GM23338 (cell line): ENCODE results near the gene FAM111A. TPM values are rescaled to one million over a fixed set of nuclear protein-coding genes. Genes with fewer than 3 reads are reported as not detected.

ENCODE experiments used
- ATAC-seq: fragments of 200-7000 bp; cut with Tn5 transposase; 3 replicates; pipeline ENCODE4 v1.9.1; 2020
- DNase-seq: peaks from one replicate; pipeline ENCODE4 v3.0.0-alpha.2; 2015; ENCODE audit warnings: low spot score
- H2AFZ ChIP-seq: fragments of 200-600 bp; sonication (generic); 2 replicates; pipeline ENCODE4 v1.8.0; 2016; ENCODE audit warnings: antibody characterized with exemption, mild to moderate bottlenecking, moderate library complexity
- H3F3A ChIP-seq: fragments of 200-600 bp; sonication (generic); replicated peaks from 2 replicates; pipeline ENCODE4 v1.8.0; 2017; ENCODE audit warnings: antibody characterized with exemption, mixed run types, low read depth
- H3K27ac ChIP-seq: fragments of 200-600 bp; sonication (generic); 2 replicates; pipeline ENCODE4 v1.6.1; 2016; ENCODE audit warnings: low read depth
- H3K27me3 ChIP-seq: fragments of 200-600 bp; sonication (generic); 2 replicates; pipeline ENCODE4 v1.8.0; 2016; ENCODE audit warnings: mild to moderate bottlenecking, mixed run types, moderate library complexity; ENCODE audit not compliant: insufficient read depth
- H3K36me3 ChIP-seq: fragments of 200-600 bp; sonication (generic); 2 replicates; pipeline ENCODE4 v1.8.0; 2016; ENCODE audit warnings: mild to moderate bottlenecking; ENCODE audit not compliant: insufficient read depth
- H3K4me1 ChIP-seq: fragments of 200-600 bp; sonication (generic); 2 replicates; pipeline ENCODE4 v1.8.0; 2016; ENCODE audit warnings: mild to moderate bottlenecking, moderate library complexity; ENCODE audit not compliant: insufficient read depth
- H3K4me2 ChIP-seq: fragments of 200-600 bp; sonication (generic); 2 replicates; pipeline ENCODE4 v1.7.1; 2017; ENCODE audit warnings: mixed run types
- H3K4me3 ChIP-seq: fragments of 200-600 bp; sonication (generic); 2 replicates; pipeline ENCODE4 v1.6.1; 2016; ENCODE audit warnings: mixed run types
- H3K79me2 ChIP-seq: fragments of 200-600 bp; sonication (generic); replicated peaks from 2 replicates; pipeline ENCODE4 v1.8.0; 2017; ENCODE audit warnings: mild to moderate bottlenecking; ENCODE audit not compliant: insufficient read depth
- H3K9me2 ChIP-seq: fragments of 200-600 bp; sonication (generic); 2 replicates; pipeline ENCODE4 v1.8.0; 2017; ENCODE audit not compliant: insufficient read depth
- H4K20me1 ChIP-seq: fragments of 200-600 bp; sonication (generic); replicated peaks from 2 replicates; pipeline ENCODE4 v1.8.0; 2017; ENCODE audit warnings: mild to moderate bottlenecking; ENCODE audit not compliant: insufficient read depth
- H3K27ac Mint-ChIP-seq: 2 replicates; pipeline ENCODE4 v1.8.0; 2020; ENCODE audit warnings: inconsistent platforms, mild to moderate bottlenecking, moderate library complexity, mixed read lengths
- H3K27me3 Mint-ChIP-seq: 3 replicates; pipeline ENCODE4 v1.8.0; 2022; ENCODE audit warnings: low read depth, mild to moderate bottlenecking, moderate library complexity, mixed read lengths, inconsistent platforms; ENCODE audit not compliant: insufficient read depth, poor library complexity
- H3K36me3 Mint-ChIP-seq: 3 replicates; pipeline ENCODE4 v1.8.0; 2021; ENCODE audit warnings: low read depth, mild to moderate bottlenecking, inconsistent platforms, moderate library complexity, mixed read lengths
- H3K4me1 Mint-ChIP-seq: 3 replicates; pipeline ENCODE4 v1.8.0; 2020; ENCODE audit warnings: mild to moderate bottlenecking, inconsistent platforms, mixed read lengths
- H3K4me3 Mint-ChIP-seq: 3 replicates; pipeline ENCODE4 v1.8.0; 2021; ENCODE audit warnings: moderate library complexity, mild to moderate bottlenecking, inconsistent platforms, mixed read lengths
- H3K9me3 Mint-ChIP-seq: 3 replicates; pipeline ENCODE4 v1.8.0; 2020; ENCODE audit warnings: moderate library complexity, mild to moderate bottlenecking, inconsistent platforms, mixed read lengths
- EZH2 ChIP-seq: fragments of 200-600 bp; sonication (generic); IDR thresholded peaks from one replicate; pipeline ENCODE4 v1.8.0; 2017; ENCODE audit warnings: antibody characterized with exemption, mild to moderate bottlenecking, low read depth; ENCODE audit not compliant: unreplicated experiment
- EZH2phosphoT487 ChIP-seq: fragments of 200-600 bp; sonication (generic); IDR thresholded peaks from one replicate; pipeline ENCODE4 v1.8.1; 2018; ENCODE audit warnings: antibody characterized with exemption; ENCODE audit not compliant: unreplicated experiment
- JUNB ChIP-seq: IDR thresholded peaks from one replicate; pipeline ENCODE4 v1.6.1; 2016; ENCODE audit warnings: antibody characterized with exemption; ENCODE audit not compliant: unreplicated experiment
- NANOG ChIP-seq: IDR thresholded peaks from 2 replicates; pipeline ENCODE4 v1.6.1; 2016; ENCODE audit warnings: antibody characterized with exemption, borderline replicate concordance
- POLR2AphosphoS5 ChIP-seq: IDR thresholded peaks from 2 replicates; pipeline ENCODE4 v1.6.1; 2016; ENCODE audit warnings: antibody characterized with exemption, low read depth
- STAT1 ChIP-seq: IDR thresholded peaks from one replicate; pipeline ENCODE4 v1.6.1; 2016; ENCODE audit warnings: antibody characterized with exemption; ENCODE audit not compliant: unreplicated experiment
- ZNF114 ChIP-seq: fragments of 250-450 bp; sonication (Bioruptor Pico); IDR thresholded peaks from 2 replicates; pipeline ENCODE4 v1.5.0; 2020; ENCODE audit warnings: mild to moderate bottlenecking, moderate library complexity
- ZNF331 ChIP-seq: fragments of 250-450 bp; sonication (Bioruptor Pico); IDR thresholded peaks from 2 replicates; pipeline ENCODE4 v1.5.0; 2020; ENCODE audit warnings: low read depth, mild to moderate bottlenecking, moderate library complexity
- polyA plus RNA-seq: library from polyadenylated mRNA; unstranded; fragments of >200 nt; fragmentation: Nextera tagmentation; extraction: Ambion mirVana; gene quantifications from 2 replicates; pipeline ENCODE4 v1.2.1, GENCODE V29; 2016
- total RNA-seq: library from RNA; depleted of rRNA; stranded (reverse); fragments of >200 nt; shearing (Covaris generic); gene quantifications from 2 replicates; pipeline ENCODE4 v1.2.3, GENCODE V29; 2014
- TF ChIP-seq, protein P1 (sequence below): fragments of 250-450 bp; sonication (Bioruptor Pico); IDR thresholded peaks from 2 replicates; pipeline ENCODE4 v1.5.0; 2020; ENCODE audit warnings: mild to moderate bottlenecking, moderate library complexity
- TF ChIP-seq, protein P2 (sequence below), 2 experiments: fragments of 200-600 bp in 1 of 2; sonication (generic) in 1 of 2; conservative IDR thresholded peaks; 2 replicates each; pipeline versions ENCODE4 v1.5.1 to v1.6.1; 2016 to 2017; ENCODE audit warnings: antibody characterized with exemption in 2 of 2, low read depth in 2 of 2, mild to moderate bottlenecking in 2 of 2, moderate library complexity in 1 of 2
- TF ChIP-seq, protein P3 (sequence below): IDR thresholded peaks from one replicate; pipeline ENCODE4 v1.6.1; 2018; ENCODE audit warnings: antibody characterized with exemption; ENCODE audit not compliant: unreplicated experiment

The FAM111A gene
- total and polyA plus RNA-seq, 2 experiments from 2014 or later: 23.0 to 38.1 TPM

DNA sequence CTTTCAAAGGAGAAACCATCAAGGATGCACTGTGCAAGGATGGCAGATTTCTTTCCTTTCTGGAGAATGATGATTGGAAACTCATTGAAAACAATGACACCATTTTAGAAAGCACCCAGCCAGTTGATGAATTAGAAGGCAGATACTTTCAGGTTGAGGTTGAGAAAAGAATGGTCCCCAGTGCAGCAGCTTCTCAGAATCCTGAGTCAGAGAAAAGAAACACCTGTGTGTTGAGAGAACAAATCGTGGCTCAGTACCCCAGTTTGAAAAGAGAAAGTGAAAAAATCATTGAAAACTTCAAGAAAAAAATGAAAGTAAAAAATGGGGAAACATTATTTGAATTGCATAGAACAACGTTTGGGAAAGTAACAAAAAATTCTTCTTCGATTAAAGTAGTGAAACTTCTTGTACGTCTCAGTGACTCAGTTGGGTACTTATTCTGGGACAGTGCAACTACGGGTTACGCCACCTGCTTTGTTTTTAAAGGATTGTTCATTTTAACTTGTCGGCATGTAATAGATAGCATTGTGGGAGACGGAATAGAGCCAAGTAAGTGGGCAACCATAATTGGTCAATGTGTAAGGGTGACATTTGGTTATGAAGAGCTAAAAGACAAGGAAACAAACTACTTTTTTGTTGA is 9.8 kb downstream of the FAM111A start (continued):
- TF ChIP-seq, protein P1, sequence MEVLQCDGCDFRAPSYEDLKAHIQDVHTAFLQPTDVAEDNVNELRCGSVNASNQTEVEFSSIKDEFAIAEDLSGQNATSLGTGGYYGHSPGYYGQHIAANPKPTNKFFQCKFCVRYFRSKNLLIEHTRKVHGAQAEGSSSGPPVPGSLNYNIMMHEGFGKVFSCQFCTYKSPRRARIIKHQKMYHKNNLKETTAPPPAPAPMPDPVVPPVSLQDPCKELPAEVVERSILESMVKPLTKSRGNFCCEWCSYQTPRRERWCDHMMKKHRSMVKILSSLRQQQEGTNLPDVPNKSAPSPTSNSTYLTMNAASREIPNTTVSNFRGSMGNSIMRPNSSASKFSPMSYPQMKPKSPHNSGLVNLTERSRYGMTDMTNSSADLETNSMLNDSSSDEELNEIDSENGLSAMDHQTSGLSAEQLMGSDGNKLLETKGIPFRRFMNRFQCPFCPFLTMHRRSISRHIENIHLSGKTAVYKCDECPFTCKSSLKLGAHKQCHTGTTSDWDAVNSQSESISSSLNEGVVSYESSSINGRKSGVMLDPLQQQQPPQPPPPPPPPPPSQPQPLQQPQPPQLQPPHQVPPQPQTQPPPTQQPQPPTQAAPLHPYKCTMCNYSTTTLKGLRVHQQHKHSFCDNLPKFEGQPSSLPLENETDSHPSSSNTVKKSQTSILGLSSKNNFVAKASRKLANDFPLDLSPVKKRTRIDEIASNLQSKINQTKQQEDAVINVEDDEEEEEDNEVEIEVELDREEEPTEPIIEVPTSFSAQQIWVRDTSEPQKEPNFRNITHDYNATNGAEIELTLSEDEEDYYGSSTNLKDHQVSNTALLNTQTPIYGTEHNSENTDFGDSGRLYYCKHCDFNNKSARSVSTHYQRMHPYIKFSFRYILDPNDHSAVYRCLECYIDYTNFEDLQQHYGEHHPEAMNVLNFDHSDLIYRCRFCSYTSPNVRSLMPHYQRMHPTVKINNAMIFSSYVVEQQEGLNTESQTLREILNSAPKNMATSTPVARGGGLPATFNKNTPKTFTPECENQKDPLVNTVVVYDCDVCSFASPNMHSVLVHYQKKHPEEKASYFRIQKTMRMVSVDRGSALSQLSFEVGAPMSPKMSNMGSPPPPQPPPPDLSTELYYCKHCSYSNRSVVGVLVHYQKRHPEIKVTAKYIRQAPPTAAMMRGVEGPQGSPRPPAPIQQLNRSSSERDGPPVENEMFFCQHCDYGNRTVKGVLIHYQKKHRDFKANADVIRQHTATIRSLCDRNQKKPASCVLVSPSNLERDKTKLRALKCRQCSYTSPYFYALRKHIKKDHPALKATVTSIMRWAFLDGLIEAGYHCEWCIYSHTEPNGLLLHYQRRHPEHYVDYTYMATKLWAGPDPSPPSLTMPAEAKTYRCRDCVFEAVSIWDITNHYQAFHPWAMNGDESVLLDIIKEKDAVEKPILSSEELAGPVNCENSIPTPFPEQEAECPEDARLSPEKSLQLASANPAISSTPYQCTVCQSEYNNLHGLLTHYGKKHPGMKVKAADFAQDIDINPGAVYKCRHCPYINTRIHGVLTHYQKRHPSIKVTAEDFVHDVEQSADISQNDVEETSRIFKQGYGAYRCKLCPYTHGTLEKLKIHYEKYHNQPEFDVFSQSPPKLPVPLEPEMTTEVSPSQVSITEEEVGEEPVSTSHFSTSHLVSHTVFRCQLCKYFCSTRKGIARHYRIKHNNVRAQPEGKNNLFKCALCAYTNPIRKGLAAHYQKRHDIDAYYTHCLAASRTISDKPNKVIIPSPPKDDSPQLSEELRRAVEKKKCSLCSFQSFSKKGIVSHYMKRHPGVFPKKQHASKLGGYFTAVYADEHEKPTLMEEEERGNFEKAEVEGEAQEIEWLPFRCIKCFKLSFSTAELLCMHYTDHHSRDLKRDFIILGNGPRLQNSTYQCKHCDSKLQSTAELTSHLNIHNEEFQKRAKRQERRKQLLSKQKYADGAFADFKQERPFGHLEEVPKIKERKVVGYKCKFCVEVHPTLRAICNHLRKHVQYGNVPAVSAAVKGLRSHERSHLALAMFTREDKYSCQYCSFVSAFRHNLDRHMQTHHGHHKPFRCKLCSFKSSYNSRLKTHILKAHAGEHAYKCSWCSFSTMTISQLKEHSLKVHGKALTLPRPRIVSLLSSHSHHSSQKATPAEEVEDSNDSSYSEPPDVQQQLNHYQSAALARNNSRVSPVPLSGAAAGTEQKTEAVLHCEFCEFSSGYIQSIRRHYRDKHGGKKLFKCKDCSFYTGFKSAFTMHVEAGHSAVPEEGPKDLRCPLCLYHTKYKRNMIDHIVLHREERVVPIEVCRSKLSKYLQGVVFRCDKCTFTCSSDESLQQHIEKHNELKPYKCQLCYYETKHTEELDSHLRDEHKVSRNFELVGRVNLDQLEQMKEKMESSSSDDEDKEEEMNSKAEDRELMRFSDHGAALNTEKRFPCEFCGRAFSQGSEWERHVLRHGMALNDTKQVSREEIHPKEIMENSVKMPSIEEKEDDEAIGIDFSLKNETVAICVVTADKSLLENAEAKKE (CRISPR knock-in tag): no peak

DNA sequence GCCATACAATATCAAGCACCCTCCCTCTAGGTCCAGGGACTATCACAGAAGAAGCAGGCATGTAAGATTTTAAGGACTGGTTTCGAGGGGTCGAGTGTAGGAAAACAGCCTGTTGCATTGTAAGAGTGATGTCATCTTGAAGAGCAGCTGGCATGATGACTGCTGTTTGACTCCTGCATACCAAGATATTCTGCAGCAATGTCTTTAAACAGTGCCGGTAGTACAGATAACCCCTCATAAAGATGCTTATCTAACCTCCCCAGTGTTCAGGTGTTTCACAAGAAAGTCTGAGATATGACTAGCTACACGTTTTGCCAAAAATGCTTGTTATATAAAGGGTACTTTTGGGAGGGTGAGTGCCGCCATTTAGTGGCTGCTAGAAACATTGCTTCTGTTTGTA is 12.0 kb downstream of the FAM111A start:
- no peak overlapping the region for H3K4me3 ChIP-seq
- H3F3A ChIP-seq: no peaks in the 10 kb centered on the region
- H3K27me3 Mint-ChIP-seq: no peaks in the 10 kb centered on the region
- H3K4me2 ChIP-seq: no peak overlapping the region
- no peak overlapping the region for H3K4me3 Mint-ChIP-seq
- peaks cover 21% of the 10 kb centered on the region; the same call in 1 of the 2 replicates for H3K36me3 ChIP-seq
- no peak for DNase-seq
- no peak for ATAC-seq
- H3K36me3 Mint-ChIP-seq: peaks cover 24% of the 10 kb centered on the region
- H3K79me2 ChIP-seq: no peaks in the 10 kb centered on the region
- H4K20me1 ChIP-seq: 0 out of 2 replicates have a peak, but pooled peaks cover 8% of the 10 kb centered on the region
- no peak overlapping the region for H2AFZ ChIP-seq
- H3K27ac ChIP-seq: no peak overlapping the region
- no peaks in the 10 kb centered on the region for H3K9me2 ChIP-seq
- H3K27me3 ChIP-seq: no peaks in the 10 kb centered on the region
- H3K4me1 Mint-ChIP-seq: peaks cover 5% of the 10 kb centered on the region; the same call in 2 of the 3 replicates
- H3K9me3 Mint-ChIP-seq: no peaks in the 10 kb centered on the region
- no peaks in the 10 kb centered on the region for H3K4me1 ChIP-seq
- H3K27ac Mint-ChIP-seq: no peak overlapping the region
- TF ChIP-seq NANOG (no peak), EZH2phosphoT487 (no peak), EZH2 (no peak), JUNB (no peak), STAT1 (no peak), ZNF114 (CRISPR knock-in tag) (no peak), ZNF331 (no peak), POLR2AphosphoS5 (no peak)
- TF ChIP-seq, protein P2, sequence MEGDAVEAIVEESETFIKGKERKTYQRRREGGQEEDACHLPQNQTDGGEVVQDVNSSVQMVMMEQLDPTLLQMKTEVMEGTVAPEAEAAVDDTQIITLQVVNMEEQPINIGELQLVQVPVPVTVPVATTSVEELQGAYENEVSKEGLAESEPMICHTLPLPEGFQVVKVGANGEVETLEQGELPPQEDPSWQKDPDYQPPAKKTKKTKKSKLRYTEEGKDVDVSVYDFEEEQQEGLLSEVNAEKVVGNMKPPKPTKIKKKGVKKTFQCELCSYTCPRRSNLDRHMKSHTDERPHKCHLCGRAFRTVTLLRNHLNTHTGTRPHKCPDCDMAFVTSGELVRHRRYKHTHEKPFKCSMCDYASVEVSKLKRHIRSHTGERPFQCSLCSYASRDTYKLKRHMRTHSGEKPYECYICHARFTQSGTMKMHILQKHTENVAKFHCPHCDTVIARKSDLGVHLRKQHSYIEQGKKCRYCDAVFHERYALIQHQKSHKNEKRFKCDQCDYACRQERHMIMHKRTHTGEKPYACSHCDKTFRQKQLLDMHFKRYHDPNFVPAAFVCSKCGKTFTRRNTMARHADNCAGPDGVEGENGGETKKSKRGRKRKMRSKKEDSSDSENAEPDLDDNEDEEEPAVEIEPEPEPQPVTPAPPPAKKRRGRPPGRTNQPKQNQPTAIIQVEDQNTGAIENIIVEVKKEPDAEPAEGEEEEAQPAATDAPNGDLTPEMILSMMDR (conservative IDR thresholded peaks at IDR 0.05; ENCODE audit: low read depth in 2 of 2): no peak
- TF ChIP-seq, protein P3, sequence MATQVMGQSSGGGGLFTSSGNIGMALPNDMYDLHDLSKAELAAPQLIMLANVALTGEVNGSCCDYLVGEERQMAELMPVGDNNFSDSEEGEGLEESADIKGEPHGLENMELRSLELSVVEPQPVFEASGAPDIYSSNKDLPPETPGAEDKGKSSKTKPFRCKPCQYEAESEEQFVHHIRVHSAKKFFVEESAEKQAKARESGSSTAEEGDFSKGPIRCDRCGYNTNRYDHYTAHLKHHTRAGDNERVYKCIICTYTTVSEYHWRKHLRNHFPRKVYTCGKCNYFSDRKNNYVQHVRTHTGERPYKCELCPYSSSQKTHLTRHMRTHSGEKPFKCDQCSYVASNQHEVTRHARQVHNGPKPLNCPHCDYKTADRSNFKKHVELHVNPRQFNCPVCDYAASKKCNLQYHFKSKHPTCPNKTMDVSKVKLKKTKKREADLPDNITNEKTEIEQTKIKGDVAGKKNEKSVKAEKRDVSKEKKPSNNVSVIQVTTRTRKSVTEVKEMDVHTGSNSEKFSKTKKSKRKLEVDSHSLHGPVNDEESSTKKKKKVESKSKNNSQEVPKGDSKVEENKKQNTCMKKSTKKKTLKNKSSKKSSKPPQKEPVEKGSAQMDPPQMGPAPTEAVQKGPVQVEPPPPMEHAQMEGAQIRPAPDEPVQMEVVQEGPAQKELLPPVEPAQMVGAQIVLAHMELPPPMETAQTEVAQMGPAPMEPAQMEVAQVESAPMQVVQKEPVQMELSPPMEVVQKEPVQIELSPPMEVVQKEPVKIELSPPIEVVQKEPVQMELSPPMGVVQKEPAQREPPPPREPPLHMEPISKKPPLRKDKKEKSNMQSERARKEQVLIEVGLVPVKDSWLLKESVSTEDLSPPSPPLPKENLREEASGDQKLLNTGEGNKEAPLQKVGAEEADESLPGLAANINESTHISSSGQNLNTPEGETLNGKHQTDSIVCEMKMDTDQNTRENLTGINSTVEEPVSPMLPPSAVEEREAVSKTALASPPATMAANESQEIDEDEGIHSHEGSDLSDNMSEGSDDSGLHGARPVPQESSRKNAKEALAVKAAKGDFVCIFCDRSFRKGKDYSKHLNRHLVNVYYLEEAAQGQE: no peak
